GM12892 (cell line): ENCODE results near the gene ZNF454.

Source experiments
- POLR2A ChIP-seq: IDR thresholded peaks from 2 replicates; pipeline ENCODE4 v1.6.1; 2011; ENCODE audit warnings: low read depth, low read length, control low read depth
- POLR2AphosphoS5 ChIP-seq: IDR thresholded peaks from 2 replicates; pipeline ENCODE4 v1.6.1; 2011; ENCODE audit warnings: low read depth, low read length, control low read depth
- TAF1 ChIP-seq: IDR thresholded peaks from 2 replicates; pipeline ENCODE4 v1.6.1; 2011; ENCODE audit warnings: low read depth, mild to moderate bottlenecking, control low read depth, low read length, borderline replicate concordance

DNA sequence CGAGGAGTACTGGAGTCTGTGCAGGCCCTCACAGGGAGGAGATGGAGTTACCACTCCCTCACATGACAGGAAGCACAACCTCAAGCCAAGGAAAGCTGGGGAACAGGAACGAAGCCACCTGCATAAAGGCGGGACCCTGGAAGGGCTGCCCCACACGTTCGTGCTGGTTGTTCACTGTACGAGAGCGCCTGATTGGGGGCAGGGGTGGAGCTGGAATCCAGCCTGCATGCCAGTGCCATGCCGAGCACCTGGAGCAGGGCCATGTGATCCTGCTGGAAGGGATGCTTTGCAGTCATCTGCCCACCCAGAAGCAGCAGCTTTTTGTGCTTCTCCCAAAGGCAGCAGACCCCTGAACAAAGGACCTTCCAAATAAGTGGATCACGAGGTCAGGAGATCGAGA lies 42.7 kb downstream of the ZNF454 start:
- TF ChIP-seq POLR2A (no peak), TAF1 (no peak), POLR2AphosphoS5 (no peak)
